GM04504 (cell line): Measurements from ENCODE around the gene TSPAN4.

ENCODE experiments used
- DNase-seq: peaks from one replicate; pipeline ENCODE4 v3.0.0-alpha.2; 2012; ENCODE audit warnings: low read depth

Gene TSPAN4

DNA sequence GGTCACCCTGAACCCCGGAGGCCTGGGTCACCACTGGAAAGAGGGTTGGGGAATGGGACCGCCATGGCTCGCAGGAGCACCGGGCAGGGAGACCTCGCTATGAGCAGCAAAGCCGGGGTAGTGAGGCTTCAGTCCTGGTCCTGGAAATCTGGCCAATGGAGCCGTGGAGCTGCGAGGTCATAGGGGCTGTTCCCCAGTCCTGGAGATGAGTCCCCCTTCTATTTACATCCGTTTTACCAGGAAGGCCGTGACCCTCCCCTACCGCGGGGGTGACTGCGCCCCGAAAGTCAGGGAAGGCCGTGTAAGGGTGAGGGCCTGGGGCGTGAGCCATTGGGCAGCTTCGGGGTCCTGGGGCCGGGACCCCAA lies 38.1 kb upstream of the TSPAN4 start:
- DNase-seq: no peak

DNA sequence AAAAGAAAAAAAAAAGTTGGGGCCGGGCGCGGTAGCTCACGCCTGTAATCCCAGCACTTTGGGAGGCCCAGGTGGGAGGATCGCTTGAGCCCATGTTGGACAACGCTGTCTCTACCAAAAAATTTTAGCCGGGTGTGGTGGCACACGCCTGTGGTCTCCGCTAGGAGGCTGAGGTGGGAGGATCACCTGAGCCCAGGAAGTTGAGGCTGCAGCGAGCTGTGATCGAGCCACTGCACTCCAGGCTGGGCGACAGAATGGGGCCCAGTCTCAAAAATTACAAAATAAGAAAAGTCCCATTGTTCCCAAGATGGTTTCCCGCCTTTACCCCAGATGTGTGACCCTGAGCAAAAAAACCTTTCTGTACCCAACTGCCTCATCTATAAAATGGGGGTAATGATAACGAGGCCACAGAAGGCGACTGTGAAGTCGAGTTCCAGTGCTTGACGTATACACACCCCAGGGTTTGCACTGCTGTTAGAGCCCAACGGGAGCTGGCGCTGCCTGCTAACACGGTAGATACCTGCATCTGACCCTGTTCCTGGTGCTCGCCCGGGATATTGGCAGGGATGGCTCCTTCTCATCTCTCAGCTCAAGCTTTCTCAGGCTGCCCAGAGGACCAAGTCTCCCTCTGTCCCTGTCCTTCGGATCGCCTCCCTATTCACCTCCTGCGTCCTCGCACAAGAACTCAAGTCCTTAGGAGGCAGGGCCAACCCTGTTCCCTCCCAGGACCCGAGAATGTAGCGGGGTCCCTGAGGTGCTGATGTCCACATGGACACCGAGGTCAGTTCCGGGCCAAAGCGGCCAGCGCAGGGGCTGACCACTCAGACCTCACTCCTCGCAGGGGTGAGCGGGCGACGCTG lies 34.0 kb upstream of the TSPAN4 start:
- DNase-seq: peak; percentile 65

DNA sequence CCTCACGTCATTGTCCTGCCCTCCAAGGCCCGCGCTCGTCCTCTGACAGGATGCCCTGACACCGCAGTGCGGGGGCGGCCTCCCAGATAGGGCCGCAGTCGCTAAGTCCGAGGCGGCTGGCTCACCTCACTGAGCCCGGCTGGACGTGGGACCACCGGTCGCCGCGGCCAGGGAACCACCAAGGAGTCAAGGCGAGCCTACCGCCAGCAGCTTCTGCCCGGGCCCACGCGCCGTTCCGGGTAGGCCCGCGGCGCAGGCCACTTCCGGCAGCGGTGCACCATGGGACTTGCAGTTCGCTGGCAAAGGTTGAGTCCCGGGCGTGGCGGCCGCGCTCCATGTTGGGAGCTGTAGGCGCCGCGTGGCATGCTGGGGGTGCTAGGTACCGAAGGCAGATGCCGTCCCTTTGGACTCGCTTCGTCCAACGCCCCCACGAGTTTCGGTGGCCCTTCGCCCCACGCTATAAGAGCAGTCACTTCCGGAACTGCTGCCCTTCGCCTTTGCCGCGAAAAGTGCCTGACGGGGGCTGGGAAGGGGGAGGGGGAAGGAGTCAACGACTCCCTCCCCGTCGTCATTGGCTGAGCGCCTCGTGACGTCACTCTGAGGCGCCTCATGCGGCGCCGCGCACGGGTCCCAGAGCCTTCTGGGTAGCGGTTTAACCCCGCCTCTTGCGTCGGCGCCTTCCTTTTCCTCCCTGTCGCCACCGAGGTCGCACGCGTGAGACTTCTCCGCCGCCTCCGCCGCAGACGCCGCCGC lies 33.2 kb upstream of the TSPAN4 start, which contains the start of gene RPLP2:
Gene RPLP2, plus strand, starts transcription at position 681 of the 753 bp plus-strand sequence. CDS start 268 bp downstream, outside the sequence.
- DNase-seq: peak; percentile 94

DNA sequence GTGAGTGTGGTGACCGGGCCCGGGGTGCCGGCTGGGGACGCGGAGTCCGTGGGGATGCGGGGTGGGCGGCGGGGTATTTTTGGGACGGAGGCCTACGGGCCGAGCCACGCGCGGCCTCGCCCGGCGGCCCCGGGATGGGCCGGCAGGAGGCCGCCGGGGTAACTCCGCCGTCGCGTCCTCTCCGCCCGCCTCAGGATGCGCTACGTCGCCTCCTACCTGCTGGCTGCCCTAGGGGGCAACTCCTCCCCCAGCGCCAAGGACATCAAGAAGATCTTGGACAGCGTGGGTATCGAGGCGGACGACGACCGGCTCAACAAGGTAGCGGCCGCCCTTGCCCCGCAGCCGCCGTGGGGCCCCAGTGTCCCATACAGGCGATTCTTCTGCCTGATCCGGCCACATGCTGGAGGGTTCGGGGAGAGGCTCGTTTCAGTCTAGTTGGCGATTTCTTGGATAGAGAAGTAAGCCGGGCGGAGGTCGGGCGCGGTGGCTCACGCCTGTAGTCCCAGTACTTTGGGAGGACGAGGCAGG lies 32.5 kb upstream of the TSPAN4 start:
- no peak for DNase-seq

DNA sequence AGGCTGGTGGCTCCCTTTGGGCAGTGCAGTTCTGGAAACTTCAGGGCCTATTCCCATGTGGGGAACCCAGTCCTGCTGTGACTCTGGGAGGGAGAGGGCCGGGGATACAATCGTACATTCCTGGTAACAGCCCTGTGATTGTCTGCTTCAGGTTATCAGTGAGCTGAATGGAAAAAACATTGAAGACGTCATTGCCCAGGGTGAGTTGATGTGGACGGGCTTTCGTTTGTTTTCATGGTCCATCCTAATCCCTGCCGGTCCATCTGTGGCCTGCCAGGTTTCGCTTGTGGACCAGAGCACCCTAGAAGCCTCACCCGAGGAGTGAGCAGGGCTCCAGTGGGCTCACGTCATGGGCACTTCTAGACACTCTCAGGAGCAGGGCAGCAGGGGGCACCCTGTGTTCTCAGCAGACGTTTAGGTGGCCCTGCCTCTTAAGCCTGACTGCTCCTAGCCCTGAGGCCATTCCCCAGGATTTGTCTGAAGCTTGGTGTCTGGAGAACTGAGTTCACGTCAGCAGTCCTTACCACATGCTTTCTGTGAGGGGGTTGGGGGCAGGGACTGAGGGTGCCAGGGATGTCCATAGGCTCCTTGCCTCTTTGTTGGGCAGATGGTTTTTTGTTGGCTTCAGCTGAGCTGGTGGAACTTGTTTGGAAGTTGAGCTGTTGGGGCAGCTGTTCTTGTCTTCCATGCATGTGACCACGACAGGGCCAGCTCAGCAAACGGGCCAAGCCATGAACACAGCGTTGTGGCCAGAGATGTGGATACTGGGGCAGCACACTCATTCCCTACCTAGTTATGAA lies 31.0 kb upstream of the TSPAN4 start:
- no peak for DNase-seq

DNA sequence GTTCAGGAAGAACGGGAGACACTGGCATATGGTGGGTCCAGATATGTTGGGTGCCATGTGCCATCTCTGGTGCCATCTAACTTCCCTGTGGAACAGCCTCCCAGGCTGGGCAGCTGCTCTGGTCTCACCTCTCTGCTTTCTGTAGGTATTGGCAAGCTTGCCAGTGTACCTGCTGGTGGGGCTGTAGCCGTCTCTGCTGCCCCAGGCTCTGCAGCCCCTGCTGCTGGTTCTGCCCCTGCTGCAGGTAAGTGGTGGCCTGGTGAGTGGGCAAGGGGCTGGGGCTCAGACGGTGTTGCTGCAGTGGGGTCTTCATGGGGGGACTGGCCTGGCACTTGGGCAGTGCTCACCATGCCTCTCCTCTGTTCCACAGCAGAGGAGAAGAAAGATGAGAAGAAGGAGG lies 30.3 kb upstream of the TSPAN4 start:
- no peak for DNase-seq

DNA sequence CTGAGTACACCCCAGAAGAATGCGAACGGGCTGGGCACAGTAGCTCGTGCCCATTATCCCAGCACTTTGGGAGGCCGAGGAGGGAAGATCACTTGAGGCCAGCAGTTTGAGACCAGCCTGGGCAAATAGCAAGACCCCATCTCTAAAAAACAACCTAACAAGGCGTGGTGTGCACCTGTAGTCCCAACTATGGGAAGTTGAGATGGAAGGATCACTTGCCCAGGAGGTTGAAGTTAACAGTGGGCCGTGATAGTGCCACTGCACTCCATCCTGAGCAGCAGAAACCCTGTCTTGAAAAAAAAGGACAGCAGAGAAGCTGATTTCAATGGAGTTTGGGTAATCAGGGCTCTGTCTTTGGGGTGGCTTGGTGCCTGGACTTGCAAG lies 29.6 kb upstream of the TSPAN4 start:
- no peak for DNase-seq

DNA sequence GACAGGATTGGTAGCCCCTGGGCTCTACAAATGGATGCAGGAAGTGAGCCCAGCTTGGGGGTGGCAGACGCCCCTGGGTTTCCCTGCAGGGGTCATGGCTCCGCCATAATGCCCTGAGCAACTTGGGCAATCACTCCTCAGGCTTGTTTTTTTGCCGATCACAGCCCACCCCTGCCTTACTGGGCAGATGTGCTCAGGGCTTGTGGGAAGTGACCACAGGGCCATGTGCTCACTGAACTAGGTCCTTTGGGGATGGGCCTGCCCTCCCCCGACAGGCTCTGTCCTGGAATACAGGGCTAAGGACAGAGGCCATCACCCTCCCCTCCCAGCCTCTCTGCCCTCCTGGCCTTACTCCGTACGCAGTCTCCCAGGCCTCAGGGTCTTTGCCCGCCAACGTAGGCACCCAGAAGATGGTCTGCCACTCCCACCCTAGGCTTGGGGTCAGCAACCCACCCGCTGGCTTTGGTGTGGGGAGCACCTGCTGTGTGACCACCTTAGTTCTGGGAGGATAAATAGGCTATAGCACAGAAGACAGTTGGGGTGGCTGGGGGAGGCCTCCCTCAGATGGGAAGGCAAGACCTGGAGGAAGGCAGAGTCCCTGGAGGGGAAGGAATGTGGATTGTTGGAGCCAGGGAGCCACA lies 29.1 kb upstream of the TSPAN4 start:
- no peak for DNase-seq

DNA sequence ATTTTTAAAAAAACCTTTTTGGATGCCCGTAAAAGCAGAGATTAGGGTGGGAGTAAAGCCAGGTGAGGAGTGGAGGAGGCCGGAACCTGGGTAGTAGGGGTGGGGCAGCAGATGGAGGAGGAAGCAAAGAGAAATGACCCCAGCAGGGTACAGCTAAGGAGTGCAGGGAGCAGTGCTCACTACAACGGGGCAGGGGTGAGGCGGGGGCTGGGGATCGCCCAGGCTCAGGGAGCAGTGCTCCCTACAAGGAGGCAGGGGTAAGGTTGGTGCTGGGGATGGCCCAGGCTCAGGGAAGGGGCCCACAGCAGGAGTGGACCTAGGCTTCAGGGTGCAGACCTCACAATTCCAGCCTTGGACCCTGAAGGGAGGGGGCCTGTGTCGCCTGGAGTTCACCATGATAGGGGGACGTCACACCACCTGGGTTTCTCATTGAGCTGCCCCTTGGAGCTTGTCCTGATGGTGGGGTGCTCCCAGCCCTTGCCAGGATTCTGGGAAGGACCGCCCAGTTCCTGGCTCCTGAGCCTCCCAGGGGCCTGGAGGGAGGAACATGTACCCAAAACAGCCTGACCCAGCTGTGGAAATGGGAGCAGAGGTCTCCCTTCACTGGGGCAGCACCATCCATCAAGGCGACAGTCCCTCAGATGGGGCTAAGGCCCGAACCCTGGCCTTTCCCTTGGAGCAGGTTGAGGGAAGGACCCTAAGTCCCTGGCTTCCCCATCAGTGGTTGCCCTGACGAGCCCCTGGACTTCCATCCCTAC lies 26.8 kb upstream of the TSPAN4 start:
- DNase-seq: no peak

DNA sequence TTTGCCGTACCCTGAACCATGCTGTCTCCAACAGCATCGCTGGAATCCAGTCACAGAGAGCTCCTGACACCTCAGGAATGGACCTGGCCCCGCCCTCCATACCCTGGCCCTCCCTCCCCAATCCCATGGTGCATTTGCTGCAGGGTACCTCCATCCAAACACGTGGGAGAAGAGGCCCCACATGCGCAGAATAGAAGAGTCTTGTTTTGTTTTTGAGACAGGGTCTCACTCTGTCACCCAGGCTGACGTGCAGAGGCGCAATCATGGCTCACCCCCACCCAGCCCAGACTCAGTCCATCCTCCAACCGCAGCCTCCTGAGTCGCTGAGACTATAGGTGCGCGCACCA lies 26.2 kb upstream of the TSPAN4 start:
- DNase-seq: no peak

DNA sequence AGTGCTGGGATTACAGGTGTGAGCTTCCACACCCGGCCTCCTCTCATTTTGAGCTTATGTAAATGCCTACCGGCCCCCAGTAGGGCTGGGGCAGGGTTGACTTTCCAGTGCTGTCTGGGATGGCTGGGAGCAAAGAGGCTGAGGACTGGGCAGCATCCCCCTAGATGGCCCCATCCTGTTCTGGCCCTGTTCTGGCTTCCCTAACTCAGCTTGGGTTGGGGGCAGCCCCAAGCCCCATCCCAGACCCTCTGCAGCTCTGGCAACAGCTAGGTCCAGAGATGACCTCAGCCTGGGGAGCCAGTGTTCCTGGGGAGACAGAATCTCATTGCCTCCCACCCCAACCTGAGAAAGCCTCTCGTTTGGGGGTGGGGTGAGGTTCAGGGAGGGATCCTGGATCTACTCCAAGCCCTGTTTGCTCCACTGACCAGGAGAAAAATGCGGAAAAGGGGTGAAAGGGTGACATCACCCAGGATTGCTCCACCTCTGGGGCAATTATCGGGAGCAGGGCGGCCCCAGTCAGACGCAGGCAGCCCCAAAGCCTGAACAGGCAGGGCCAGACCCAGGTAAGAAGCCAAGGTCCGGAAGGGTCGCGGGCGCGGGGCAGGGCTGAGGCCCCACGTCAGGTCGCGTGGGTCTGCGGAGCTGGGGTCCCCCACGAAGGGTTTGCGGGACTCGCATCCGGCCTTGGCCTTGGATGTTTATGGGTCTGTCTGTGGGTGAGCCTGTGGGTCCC lies 24.1 kb upstream of the TSPAN4 start, which contains the start of gene PNPLA2:
Gene PNPLA2, plus strand, starts transcription at position 519 of the 733 bp plus-strand sequence. CDS start 805 bp downstream, outside the sequence.
- peak; percentile 69 for DNase-seq

DNA sequence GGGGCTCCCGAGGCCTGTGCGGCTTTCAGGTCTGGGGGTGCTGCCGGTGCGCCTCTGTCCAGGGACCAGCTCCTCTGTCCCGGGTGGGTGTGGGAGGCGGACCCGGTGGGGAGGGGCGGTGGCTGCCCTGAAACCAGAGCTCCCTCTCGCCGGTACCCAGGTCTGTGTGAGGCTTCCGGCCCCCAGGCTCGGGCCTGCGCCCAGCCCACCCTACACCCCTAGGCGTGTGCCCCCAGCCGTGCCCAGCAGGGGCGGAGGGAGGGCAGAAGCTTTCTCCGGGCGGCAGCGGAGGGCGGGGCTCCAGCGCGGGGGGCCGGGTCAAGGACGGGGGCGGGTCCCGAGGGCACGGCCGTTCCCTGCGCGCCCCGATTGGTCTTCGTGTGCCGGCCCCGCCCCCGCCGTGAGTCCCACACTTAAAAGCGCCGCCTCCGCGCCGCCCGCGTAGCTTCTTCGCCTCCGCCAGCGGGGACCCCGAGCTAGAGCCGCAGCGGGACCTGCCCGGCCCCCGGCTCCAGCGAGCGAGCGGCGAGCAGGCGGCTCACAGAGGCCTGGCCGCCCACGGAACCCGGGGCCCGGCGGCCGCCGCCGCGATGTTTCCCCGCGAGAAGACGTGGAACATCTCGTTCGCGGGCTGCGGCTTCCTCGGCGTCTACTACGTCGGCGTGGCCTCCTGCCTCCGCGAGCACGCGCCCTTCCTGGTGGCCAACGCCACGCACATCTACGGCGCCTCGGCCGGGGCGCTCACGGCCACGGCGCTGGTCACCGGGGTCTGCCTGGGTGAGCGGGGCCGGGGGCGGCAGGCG lies 23.3 kb upstream of the TSPAN4 start:
- peak; percentile 67 for DNase-seq

DNA sequence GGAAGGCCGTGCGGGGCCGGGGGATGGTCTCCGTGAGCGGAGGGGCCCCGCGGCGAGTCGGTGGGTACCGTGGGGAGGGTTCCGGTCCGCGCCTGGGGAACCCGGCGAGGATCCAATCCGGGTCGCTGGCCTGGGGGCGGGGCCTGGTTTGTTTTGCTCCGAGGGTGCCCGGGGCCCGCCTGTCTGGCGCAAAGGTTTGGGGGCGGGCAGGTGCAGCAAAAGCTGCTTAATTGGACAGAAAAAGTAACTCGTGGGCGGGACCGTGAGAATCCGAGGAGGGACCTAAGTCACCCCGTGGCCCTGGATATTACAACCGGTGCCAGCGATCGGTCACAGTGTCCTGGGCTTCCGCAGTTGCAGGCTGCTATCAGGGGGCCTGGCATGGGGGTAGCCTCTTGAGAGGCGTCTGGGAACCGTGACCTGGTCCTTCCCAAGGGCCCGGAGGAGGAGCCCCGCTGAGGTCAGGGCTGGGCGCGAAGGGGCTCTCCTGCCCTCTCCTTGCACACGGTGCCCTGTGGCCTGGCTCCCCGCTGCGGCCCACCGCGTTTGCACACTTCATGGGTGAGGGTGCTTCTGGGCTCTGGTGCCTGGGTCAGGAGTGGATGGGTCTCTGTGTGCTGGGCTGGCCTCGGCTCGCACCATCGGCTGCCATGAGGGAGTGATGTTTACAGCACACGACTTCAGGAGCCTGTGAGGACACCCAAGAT lies 22.6 kb upstream of the TSPAN4 start:
- no peak for DNase-seq

DNA sequence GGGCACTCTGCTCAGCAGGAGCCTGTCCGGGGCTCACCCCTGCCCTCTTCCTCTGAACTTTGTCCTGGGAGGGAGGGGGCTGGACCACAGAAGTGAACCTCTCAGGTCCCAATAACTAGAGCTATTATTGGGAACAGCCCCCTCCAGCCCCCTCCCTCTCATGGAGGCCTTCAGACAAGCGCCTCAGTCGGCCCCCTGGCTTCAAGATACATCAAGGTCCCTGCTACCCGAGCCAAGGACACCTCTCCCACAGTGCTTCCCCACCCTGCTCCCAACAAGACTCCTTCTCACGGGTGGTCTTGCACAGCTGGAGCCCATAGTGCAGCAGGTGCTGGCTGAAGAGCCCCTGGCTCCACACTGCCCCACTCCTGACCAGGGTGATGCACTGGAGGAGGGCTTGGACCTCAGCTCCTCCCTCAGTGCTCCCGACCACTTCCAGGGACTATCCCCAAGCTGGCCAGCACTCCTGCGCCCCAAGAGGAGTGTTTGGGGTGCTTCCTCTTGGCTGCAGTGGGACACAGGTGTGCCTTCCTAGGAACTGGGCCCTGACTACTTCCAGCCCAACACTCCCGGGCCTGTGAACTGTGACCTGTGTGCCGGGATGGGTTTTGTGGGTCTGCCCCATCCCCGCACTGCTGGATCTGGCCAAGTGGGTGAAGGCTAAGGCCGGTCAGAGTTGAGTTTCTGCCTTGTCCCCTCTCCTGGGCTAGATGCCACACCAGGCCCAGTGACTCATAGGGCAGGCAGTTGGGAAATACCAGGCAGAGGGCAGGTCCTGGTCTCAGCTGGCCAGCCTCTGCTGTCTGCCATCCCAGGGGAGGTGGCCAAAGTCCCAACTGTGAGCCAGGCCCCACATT lies 21.8 kb upstream of the TSPAN4 start:
- no peak for DNase-seq

DNA sequence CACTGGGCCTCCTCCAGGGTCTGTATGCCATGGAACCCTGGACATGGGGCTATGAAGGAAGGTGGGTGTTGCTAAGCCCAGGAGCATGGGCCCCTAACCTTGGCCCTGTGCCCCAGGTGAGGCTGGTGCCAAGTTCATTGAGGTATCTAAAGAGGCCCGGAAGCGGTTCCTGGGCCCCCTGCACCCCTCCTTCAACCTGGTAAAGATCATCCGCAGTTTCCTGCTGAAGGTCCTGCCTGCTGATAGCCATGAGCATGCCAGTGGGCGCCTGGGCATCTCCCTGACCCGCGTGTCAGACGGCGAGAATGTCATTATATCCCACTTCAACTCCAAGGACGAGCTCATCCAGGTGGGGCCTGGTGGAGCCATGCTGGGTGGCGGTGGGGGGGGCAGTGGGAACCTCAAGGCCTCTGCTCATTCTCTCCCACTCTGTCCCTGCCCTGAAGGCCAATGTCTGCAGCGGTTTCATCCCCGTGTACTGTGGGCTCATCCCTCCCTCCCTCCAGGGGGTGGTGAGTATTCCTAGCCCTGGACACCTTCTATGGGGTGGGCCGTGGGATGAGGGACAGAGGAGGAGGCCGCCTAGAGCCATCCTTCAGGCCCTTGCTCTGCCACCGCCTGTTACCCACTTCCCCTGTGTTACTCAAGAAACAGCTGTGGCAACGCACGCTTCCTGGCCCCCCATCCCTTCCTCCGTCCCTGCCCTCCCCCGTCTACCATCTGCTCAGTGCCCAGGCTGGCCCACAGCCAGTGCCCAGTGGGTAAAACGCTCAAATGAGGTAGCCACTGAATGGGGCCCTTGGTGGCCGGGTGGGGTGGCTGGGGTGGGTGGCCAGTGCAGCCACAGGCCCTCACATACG lies 20.9 kb upstream of the TSPAN4 start:
- no peak for DNase-seq

DNA sequence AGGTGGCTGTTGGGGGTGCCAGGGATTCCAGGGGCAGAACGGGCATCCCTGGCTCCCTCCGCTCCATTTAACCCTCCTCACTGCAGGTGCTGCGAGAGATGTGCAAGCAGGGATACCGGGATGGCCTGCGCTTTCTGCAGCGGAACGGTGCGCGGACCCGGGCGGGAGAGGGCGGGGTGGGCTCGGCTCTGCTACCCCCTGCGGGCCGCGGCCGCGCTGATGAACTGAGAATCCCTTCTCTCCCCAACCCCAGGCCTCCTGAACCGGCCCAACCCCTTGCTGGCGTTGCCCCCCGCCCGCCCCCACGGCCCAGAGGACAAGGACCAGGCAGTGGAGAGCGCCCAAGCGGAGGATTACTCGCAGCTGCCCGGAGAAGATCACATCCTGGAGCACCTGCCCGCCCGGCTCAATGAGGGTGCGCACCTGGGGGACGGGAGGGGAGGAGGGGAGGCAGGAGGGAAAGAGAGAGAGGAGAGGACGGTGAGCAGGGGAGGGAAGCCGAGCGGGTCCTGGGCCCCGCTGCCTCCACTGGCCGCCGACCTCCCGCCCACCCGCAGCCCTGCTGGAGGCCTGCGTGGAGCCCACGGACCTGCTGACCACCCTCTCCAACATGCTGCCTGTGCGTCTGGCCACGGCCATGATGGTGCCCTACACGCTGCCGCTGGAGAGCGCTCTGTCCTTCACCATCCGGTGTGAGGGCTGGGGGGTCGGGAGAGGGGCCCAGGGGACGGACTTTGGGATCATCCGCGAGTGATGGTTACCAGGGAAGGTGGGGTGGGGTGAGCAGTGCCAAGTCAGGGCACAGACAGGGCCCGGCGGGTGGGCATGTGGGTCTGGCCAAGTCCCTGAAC lies 19.0 kb upstream of the TSPAN4 start:
- DNase-seq: no peak
